CD4-positive, alpha-beta T cell treated with Interferon gamma for 1 hour (primary cell): Measurements from ENCODE around the gene LZTFL1.

Experiments used
- DNase-seq: peaks from one replicate; pipeline ENCODE4 v3.0.0-alpha.2; 2020

LZTFL1 gene

DNA sequence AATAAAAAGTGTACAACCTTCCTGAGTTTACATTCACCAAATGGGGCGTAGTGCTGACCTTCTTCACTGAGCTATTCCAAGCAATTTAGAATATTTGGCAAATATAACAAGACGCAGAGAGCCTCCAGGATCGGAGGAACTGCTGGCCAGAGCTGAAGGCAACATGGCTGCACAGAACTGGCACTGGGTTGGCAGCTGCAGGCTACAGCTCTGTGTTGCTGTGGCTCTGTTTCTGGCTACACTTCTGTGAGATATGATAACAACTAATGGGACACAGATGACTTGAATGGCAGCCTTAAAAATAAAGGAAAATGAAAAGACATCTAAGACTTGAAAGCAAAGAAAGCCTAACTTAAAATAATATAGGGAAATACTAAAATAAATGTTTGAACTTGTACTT is 34.8 kb downstream of the LZTFL1 start:
- no peak for DNase-seq

- DNase-seq, result no peak
Measured at GRCh38 chr3:45806072-45806471, 35.8 kb downstream of the LZTFL1 start.

DNA sequence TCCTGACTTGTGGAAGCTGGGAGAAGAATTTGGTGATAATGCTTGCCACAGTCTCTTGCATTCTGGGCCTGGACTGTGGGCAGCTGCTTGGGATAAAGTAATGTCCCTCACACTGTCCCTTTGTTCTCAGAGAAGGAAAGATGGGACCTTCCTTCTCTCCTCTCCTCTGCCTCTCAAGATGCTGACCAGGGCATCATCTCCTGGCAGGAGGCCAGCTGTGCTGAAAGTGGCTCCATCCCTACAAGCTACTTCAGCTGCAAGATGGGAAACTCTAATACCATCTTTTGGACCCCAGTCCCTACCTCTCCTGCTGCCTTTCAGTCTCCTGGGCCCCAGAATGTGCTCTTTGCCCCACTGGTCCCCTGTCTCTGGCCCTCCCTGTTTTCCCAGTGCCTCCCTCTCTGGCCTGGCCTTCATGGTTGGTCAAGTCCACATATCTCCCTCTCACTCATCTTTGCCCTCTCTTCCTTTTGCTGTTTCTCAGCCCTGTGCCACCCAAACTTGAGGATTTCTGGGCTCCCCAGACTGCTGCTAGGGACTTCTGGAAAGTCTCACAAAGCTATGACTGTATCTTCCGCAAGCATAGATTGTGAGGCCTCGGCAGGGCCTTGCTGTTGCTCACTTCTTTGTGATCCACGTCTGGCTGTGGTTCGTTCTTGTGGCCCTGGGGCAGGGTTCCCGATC is 38.5 kb downstream of the LZTFL1 start:
- DNase-seq, result no peak

DNA sequence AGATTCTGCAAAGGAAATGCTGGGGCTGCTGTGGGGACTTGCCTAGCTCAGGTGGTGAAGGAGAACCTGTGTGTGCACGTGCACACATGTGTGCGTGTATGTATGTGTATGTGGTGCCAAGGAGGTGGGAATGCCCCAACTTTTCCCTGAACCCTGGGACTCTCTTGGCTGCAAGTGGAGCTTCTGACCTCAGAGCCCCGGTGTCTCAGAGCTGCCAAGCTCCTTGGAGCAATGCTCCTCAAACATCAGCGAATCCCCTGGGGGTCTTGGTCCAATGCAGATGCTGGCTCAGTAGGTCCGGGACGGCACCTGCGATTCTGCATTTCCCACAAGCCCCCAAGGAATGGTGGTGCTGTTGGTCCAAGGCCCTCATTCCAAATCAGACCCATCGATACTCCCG is 39.8 kb downstream of the LZTFL1 start:
- DNase-seq, result no peak

DNA sequence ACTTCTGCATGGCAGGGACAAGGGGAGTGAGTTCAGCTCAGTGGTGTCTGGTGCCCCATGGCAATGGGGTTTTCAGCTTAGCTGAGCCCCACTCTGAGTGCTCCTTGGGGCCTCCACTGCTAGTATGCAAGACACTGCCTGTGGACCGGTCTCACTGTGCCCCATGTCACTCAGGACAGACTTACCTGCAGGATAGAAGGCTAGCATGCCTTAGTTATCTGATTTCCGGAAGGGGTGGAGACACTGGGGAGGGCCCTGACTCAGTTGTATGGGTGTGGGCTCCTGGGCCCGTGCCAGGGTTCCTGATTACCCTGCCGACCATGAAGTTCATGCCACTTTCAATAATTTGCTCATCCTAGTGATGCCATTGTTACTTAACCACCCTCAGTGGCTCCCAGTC is 41.3 kb downstream of the LZTFL1 start:
- no peak for DNase-seq

DNA sequence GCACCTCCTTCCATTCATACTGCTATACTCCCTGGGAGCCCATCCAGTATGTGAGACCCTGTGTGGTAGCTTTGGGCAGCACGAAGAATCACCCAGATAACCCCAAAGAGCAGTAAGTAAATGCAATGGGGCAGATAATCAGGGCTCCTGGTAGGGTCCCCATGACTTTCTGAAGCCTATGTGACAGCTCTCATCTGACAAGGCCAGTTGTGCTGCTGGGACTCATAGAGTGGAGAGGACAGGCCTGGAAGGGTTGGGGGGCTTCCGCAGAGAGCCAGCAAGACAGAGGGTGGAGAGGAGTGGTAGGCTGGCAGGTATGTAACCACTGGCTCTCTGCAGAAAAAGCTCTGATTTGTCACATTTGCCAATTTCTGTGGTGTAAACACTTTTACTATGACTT is 42.3 kb downstream of the LZTFL1 start:
- DNase-seq, result no peak

DNA sequence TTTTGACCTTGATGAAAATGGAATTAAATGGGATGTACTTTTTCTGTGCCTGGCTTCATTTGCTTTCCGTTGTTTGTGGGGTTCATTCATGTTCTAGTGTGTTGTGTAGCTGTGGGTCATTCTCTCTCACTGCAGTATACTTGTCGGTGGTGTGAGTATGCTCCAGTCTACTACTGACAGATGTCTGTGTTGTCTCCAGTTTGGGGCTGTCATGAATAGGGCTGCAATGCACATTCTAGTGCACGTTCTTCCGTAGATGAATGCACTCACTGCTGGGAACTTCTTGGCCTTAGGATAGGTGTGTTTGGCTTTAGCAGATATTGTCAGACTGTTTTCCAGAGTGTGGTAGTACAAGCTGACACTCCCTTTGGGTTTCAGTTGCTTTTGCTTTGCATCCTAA is 43.9 kb downstream of the LZTFL1 start:
- DNase-seq, result no peak

DNA sequence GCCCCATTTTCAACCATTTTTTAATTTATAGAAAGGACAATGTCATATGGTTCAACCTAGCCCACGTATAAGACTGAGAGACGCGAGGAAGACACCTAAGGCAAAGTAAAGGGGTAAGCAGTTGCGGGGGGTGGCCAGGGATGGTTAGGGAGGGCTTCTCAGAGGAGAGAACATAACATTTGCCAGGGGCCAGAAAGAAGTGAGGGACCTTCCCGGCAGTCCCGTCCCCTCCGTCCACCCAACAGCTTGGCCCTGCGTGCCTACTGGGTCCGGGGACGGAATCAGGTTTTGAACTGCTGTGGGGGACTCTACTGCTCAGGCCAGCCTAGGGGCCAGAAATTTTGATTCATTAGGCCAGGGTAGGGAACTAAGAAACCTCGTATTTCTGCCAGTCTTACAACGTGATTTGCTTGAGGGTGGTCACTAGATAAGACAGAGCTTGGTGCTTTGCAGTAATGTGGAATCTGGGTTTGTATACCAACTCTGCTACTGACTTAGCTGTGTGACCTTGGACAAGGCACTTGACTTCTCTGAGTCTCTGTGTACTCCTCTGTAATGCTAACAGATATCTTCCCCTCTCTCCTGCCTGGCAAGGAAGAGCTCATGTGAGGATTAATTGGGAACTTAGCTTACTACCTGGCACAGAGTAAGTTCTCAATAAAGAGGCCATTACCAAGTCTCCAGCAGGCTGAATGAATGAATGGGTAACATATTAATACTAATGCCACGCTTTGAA is 44.8 kb downstream of the LZTFL1 start:
- no peak for DNase-seq

DNA sequence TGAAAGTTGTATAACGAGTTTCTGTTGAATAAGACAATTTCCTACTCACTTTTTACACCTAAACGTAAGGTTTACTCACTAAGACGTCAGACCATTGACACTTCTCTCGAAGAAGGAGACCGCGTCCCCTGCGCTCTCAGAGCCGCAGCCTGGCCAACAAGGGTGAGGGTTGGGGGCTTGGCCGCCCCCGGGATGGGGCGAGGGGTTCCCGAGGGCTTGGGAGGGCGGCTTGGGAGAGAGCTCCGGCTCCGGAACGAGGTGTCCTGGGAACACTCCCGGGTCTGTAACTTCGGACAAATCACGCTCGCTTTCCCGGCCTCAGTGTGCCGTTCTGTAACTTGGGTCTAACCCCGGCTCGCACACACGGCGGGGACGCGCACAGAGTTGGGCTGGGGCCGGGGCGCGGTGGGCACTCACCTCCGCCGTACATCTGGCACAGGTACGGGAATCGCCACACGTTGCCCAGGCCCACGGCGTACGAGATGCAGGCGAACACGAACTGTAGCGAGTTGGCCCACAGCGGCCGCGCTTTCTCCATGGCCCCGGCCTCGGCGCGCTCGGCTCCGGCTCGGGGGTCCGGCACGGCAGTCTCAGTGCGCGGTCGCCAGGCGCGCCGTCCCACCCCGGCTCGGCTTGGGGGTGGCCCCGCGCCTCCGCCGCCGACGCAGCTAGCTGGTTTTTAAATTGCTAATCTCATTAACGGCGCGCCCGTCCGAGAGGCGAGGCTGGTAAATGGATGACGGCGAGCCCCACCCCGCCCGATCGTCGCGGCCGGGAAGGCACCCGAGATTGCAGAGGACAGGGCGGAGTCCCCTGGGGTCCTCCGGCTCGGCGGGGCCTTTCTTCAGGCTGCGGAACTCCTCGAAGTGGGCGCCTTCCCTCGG is 45.8 kb downstream of the LZTFL1 start, which contains the start of gene SLC6A20:
SLC6A20 (minus strand) TSS at position 655 of the 884 bp plus-strand sequence; CDS start at position 538, 117 bp downstream.
- no peak for DNase-seq

DNA sequence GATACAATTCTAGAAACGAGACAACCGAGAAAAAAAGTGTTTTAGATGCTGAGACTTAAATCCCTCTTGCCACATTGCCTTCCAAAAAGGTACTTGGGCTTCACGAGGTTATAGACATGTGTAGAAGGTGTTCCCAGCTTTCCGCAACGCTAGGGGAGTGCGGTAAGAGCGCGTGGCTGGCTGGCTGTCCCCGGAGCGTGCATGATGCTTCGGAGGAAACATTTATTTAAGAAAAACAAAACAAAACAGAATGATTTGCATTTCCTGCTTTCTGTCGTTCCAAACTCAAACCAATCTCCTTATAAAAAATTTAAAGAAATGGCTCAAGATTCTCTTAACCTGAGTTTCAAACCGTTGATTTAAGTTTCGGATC is 46.4 kb downstream of the LZTFL1 start:
- DNase-seq, result no peak

- no peak for DNase-seq
Measured at GRCh38 chr3:45794660-45795059, 47.3 kb downstream of the LZTFL1 start.

- DNase-seq, result no peak
Measured at GRCh38 chr3:45794177-45794560, 47.8 kb downstream of the LZTFL1 start.

DNA sequence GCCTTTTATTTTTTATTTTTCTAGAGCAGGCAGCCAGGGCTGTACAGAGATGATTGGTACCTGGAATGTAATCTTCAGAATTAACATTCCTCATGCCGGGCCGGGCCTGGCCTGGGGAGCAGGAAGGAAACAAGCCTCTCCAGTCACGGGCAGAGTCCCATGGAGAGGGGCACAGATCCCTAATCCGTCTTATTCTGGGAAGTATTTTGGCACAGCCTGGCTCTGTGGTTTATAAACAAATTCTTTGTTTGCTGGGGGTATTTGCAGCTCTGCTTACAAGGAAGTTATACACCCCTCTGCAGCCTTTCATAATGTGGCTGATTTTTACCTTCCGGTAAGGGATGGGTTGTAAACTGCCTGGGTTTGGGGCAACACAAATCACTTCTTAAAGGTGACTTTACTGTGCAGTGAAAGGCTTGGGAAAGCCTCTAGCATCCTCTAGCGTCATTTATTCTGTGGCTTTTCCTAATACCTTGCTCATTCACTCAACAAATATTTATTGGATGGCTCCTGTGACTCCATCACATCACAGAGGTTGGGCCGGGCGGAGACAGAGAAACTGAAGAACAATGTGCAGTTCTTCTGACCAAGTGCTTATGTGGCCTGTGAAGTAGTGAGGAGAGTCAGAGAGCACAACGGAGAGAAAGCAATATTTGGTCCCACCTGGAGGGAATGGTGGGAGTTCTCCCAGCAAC is 48.3 kb downstream of the LZTFL1 start:
- no peak for DNase-seq

DNA sequence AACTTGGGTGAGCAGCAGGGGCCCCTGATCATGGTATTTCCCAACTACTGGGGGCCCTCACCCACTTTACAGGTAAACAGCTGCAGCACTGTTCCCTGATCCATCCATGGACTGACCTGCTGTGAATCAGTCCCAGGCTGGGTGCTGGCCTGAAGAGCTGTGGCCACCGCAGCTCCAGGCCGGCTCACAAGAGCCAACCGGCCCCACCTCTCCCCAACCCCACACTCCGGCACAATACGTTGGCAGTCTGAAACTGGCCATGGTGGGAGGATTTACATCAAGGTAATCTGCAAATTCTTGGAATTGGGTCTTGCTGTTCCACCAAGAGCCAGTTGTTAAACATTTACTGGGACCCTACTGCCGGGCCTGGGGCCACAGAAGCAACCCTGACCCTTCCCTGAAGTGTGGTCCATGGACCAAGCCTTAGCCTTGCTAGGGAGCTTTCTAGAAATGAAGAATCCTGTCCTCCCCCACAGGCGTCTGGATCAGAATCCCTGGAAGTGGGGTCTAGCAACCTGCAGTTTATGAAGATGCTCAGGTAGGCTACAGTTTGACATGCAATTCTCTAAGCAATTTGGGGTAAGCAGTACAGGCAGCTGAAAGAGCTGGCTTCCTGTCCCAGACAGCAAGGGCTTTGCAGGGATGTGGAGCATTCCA is 49.3 kb downstream of the LZTFL1 start:
- DNase-seq, result no peak

- DNase-seq, result no peak
Measured at GRCh38 chr3:45792036-45792435, 49.9 kb downstream of the LZTFL1 start.

DNA sequence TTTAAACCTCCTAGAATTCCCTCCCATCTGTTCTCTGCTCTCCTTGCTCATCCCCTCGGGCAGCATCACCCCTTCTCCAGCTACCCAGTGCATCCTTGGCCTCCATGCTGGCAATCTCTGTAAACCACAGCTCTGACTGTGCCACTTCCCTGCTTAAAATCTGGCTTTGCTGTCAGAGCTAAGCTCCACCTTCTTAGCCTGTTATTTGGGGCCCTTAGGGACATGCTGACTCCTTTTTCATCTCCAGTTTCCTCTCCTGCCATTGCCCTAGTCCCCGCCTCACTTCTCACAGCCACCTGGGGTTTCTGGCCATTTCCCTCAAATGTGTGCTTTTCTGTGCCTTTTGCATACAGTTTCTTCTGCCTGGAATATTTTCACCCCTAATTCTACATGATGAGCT is 51.3 kb downstream of the LZTFL1 start:
- DNase-seq, result no peak

DNA sequence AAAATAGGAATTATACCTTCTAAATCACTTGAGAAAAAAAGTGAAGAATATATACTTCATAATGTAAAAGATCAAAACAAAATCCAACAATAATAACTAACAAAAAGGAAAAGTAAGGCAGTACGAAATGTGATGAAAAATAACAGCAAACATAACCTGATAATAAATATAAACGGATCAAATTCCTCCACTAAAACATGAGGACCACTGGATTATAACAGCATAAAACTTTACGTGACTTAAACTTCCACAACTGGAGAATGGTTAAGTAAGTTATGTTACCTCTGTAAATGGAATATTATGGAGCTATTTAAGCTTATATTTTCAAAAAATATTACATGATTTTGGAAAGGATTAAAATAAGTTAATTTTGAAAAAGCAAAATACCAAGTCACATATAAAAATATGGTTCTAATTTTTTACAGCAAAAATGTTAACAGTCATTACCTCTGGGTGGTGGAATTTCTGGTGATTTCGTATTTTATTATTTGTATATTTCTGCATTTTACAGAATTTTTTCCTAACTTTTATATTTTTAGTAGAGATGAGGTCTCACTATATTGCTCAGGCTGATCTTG is 52.6 kb downstream of the LZTFL1 start:
- no peak for DNase-seq

GRCh38 chr3:45787551-45787950 is 54.4 kb downstream of the LZTFL1 start:
- DNase-seq, result no peak

GRCh38 chr3:45786801-45787495 is 55.0 kb downstream of the LZTFL1 start:
- no peak for DNase-seq

DNA sequence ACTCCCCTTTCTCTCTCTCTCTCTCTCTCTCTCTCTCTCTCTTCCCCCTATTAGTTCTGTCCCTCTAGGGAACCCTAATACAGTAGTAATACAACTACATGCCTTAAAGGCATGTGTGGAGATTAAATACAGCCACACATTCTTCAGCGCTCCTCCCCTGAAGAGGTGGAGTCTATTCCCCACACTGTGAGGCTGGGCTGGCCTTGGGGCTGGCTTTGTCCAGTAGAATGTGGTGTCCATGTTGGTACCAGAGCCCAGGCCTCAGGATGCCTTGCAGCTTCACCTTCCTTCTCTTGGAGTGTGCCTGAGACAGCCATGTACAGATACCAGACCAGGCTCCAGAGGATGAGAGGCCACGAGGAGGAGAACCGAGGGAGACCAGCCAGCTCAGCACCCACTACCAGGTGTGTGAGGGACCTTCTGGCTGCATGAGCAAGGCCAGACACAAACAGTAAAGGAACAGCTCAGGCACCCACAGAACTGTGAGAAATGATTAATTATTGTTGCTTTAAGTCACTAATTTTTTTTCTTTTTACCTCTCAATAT is 56.2 kb downstream of the LZTFL1 start:
- no peak for DNase-seq

- DNase-seq, result no peak
Measured at GRCh38 chr3:45783667-45784066, 58.3 kb downstream of the LZTFL1 start.
